22Rv1 (cell line): ENCODE data around the gene CERS5.

Experiments used
- ZFX ChIP-seq: fragments of 450-650 bp; IDR thresholded peaks from 2 replicates; pipeline ENCODE4 v1.6.1; 2017; ENCODE audit warnings: antibody characterized with exemption, borderline replicate concordance
- TF ChIP-seq, protein P1 (sequence below): fragments of 450-650 bp; IDR thresholded peaks from 2 replicates; pipeline ENCODE4 v1.5.1; 2017; ENCODE audit warnings: mild to moderate bottlenecking

GRCh38 chr12:50160643-50161042 is 6.5 kb downstream of the CERS5 start:
- TF ChIP-seq, protein P1, sequence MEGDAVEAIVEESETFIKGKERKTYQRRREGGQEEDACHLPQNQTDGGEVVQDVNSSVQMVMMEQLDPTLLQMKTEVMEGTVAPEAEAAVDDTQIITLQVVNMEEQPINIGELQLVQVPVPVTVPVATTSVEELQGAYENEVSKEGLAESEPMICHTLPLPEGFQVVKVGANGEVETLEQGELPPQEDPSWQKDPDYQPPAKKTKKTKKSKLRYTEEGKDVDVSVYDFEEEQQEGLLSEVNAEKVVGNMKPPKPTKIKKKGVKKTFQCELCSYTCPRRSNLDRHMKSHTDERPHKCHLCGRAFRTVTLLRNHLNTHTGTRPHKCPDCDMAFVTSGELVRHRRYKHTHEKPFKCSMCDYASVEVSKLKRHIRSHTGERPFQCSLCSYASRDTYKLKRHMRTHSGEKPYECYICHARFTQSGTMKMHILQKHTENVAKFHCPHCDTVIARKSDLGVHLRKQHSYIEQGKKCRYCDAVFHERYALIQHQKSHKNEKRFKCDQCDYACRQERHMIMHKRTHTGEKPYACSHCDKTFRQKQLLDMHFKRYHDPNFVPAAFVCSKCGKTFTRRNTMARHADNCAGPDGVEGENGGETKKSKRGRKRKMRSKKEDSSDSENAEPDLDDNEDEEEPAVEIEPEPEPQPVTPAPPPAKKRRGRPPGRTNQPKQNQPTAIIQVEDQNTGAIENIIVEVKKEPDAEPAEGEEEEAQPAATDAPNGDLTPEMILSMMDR = no peak
- no peak for TF ChIP-seq ZFX
